T-helper 17 cell (primary cell): ENCODE data around the gene HBA1. TPM values are rescaled to one million over a fixed set of nuclear protein-coding genes. Genes with fewer than 3 reads are reported as not detected.
"Not testable (repeated sequence)": the region's sequence is repeated elsewhere in the genome, so short reads cannot be mapped to it uniquely, and the experiment has no call there.

Experiments used
- ATAC-seq: fragments of 150-1000 bp; cut with Tn5 transposase; 2 replicates; pipeline ENCODE4 v1.10.0; 2021; ENCODE audit warnings: mild to moderate bottlenecking, moderate library complexity
- DNase-seq, 3 donors: peaks; one replicate each; pipeline versions ENCODE4 v3.0.0 to v3.0.0-alpha.2; 2020 to 2021
- H3K9me3 ChIP-seq: one replicate; pipeline ENCODE4 v1.7.0; 2013; ENCODE audit warnings: low read length, mild to moderate bottlenecking; ENCODE audit not compliant: control insufficient read depth, poor library complexity, severe bottlenecking
- H3K27ac Mint-ChIP-seq: one replicate; pipeline ENCODE4 v1.8.0; 2022; ENCODE audit warnings: mild to moderate bottlenecking, moderate library complexity, mixed read lengths
- H3K27me3 Mint-ChIP-seq: one replicate; pipeline ENCODE4 v1.8.0; 2022; ENCODE audit warnings: mixed read lengths
- H3K36me3 Mint-ChIP-seq: one replicate; pipeline ENCODE4 v1.8.0; 2022; ENCODE audit warnings: low read depth, mixed read lengths
- H3K4me1 Mint-ChIP-seq: one replicate; pipeline ENCODE4 v1.8.0; 2022; ENCODE audit warnings: mild to moderate bottlenecking, mixed read lengths
- H3K4me3 Mint-ChIP-seq: one replicate; pipeline ENCODE4 v1.8.0; 2022; ENCODE audit warnings: mild to moderate bottlenecking, moderate library complexity, mixed read lengths
- total RNA-seq, 4 donors: library from RNA in 2 of 4; stranded (reverse) in 2 of 4; gene quantifications; one replicate each; pipeline ENCODE4 v1.2.3 and lab custom pipeline; 2022 to 2026

HBA1 gene
- total RNA-seq, 2 donors from 2014 or later, result 0.65 to 6.5 TPM

- DNase-seq (no peak), ATAC-seq (no peak)
- Mint-ChIP-seq H3K27me3 (peaks cover 15% of the 10 kb centered on the region), H3K4me3 (peak overlapping the region; percentile 64), H3K27ac (no peak overlapping the region), H3K4me1 (no peaks in the 10 kb centered on the region), H3K36me3 (no peaks in the 10 kb centered on the region)
- no peaks in the 10 kb centered on the region for H3K9me3 ChIP-seq
Observed at GRCh38 chr16:183005-183404, 6.5 kb downstream of the HBA1 start.

DNA sequence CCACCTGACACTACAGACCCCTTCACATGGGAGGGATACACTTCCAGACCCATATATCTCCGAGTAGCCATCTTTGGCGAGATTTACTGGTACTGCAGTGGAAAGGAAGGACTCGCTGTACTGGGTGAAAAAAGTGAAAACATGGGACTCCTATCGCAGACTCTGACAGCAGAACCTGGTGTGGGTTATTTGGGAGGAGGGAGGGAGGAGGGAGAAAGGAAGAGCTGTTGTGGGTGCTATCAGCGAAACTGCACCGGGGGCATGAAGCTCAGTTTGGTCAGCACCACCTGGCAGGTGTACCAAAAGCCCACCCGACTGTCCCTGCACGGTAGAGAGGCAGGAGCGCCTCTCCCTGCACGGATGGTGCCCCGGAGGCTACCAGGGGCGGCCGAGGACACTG is 8.7 kb downstream of the HBA1 start:
- Mint-ChIP-seq H3K27me3 (no peaks in the 10 kb centered on the region), H3K4me1 (peaks cover 6% of the 10 kb centered on the region), H3K4me3 (peak overlapping the region; percentile 7), H3K27ac (peak overlapping the region; percentile 8), H3K36me3 (peaks cover 3% of the 10 kb centered on the region)
- DNase-seq (no peak), ATAC-seq (no peak)
- H3K9me3 ChIP-seq, result no peaks in the 10 kb centered on the region

DNA sequence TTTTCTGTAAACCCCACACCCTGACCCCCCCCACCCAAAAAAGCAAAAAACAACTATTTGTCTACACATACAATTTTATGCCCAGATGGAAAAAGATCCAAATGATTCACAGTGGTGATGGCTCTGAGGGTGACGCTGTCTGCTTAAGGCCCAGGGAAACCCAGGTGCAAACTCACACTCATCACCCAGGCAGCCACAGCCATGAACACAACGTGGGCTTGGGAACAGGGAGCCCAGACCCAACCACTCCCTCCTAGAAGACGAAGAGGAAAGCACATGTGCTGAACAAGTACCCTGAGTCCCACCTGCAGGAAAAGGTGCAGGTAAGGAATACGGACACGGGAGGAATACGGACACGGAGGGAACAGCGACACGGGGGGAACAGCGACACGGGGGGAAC is 9.2 kb downstream of the HBA1 start:
- Mint-ChIP-seq H3K36me3 (peaks cover 3% of the 10 kb centered on the region), H3K27ac (no peak overlapping the region), H3K27me3 (no peaks in the 10 kb centered on the region), H3K4me3 (no peak overlapping the region), H3K4me1 (peaks cover 6% of the 10 kb centered on the region)
- no peaks in the 10 kb centered on the region for H3K9me3 ChIP-seq
- no peak for ATAC-seq
- no peak for DNase-seq

GRCh38 chr16:187330-187729 is 10.8 kb downstream of the HBA1 start:
- no peak for ATAC-seq
- Mint-ChIP-seq H3K4me1 (peaks cover 10% of the 10 kb centered on the region), H3K36me3 (peaks cover 8% of the 10 kb centered on the region)

DNA sequence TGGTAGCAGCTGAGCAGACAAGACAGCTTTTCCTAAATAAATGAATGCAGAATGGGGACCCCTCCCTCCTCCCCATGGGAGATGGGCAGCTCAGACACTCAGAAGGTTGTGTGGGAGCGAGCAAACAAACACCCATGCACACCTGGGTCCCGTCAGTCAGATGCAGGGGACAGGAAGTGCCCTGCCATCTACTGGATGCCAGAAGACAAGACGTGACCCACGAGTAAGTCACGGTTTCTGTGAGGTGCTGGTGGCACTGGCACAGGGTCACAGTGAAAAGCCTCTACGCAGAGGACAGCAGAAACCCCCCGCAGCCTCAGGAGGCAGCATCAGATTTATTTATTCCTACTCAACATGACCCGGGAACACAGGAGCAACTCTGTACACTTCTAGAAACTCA is 12.2 kb downstream of the HBA1 start:
- no peak overlapping the region for H3K4me3 Mint-ChIP-seq
- peaks cover 9% of the 10 kb centered on the region for H3K36me3 Mint-ChIP-seq
- H3K27ac Mint-ChIP-seq, result peak overlapping the region; percentile 19
- peaks cover 10% of the 10 kb centered on the region for H3K4me1 Mint-ChIP-seq
- DNase-seq, result no peak
- H3K9me3 ChIP-seq, result no peaks in the 10 kb centered on the region
- ATAC-seq, result peak; percentile 68
- H3K27me3 Mint-ChIP-seq, result no peaks in the 10 kb centered on the region

More at GRCh38 chr16:187330-187729, 10.8 kb downstream of the HBA1 start:
- no peak overlapping the region for H3K4me3 Mint-ChIP-seq
- no peak overlapping the region for H3K27ac Mint-ChIP-seq
- DNase-seq, result no peak
- no peaks in the 10 kb centered on the region for H3K9me3 ChIP-seq
- H3K27me3 Mint-ChIP-seq, result no peaks in the 10 kb centered on the region

GRCh38 chr16:189604-190186 is 13.2 kb downstream of the HBA1 start:
- peaks cover 9% of the 10 kb centered on the region for H3K36me3 Mint-ChIP-seq
- H3K27ac Mint-ChIP-seq, result peak overlapping the region; percentile 19
- no peaks in the 10 kb centered on the region for H3K9me3 ChIP-seq
- H3K27me3 Mint-ChIP-seq, result no peaks in the 10 kb centered on the region
- ATAC-seq, result no peak
- no peak for DNase-seq
- H3K4me3 Mint-ChIP-seq, result no peak overlapping the region
- H3K4me1 Mint-ChIP-seq, result peaks cover 10% of the 10 kb centered on the region

DNA sequence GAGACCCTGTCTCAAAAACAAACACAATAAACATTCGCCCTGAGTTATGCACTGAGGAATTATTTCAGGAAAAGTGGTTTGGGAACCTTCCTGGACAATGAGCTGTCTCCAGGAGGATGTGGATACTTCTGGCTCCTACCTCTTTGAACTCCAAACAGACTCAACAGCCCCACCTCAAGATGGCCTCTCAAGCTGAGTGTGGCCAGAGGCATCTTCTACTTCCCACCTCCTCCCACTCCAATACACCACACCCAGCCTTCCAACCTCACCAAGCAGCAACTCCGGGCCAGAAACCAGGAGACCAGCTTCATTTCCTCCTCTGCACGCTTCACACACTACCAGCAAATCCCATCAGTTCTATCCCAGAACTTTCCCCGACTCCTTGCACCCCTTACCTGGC is 15.4 kb downstream of the HBA1 start:
- Mint-ChIP-seq H3K36me3 (peaks cover 9% of the 10 kb centered on the region), H3K27ac (peak overlapping the region; percentile 90), H3K4me1 (peaks cover 10% of the 10 kb centered on the region), H3K27me3 (no peaks in the 10 kb centered on the region), H3K4me3 (no peak overlapping the region)
- H3K9me3 ChIP-seq, result no peaks in the 10 kb centered on the region
- DNase-seq (no peak), ATAC-seq (no peak)

DNA sequence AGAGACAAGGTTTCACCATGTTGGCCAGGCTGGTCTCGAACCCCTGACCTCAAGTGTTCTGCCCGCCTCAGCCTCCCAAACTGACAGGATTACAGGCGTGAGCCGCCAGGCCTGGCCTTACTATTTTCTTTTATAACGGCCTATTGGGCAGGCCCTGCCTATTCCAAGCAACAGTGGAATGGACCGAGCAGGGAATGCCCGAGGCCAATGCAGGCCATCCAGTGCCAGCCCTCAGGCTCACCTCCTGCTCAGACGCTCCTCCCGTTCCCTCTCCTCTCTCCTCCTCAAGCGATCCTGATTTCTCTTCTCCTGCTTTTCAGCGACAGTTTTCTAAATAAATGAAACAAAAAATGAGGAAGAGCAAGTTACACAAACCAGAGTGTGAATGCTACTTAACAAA is 16.2 kb downstream of the HBA1 start:
- H3K27ac Mint-ChIP-seq, result peak overlapping the region; percentile 90

GRCh38 chr16:193441-193840 is 17.0 kb downstream of the HBA1 start:
- peaks cover 10% of the 10 kb centered on the region for H3K4me1 Mint-ChIP-seq
- DNase-seq, result no peak
- peak overlapping the region; percentile 90 for H3K27ac Mint-ChIP-seq
- no peak overlapping the region for H3K4me3 Mint-ChIP-seq
- no peaks in the 10 kb centered on the region for H3K27me3 Mint-ChIP-seq
- no peaks in the 10 kb centered on the region for H3K9me3 ChIP-seq
- no peak for ATAC-seq
- peaks cover 9% of the 10 kb centered on the region for H3K36me3 Mint-ChIP-seq

More for the DNA sequence above, 16.2 kb downstream of the HBA1 start:
- Mint-ChIP-seq H3K27me3 (no peaks in the 10 kb centered on the region), H3K4me1 (peaks cover 10% of the 10 kb centered on the region), H3K4me3 (no peak overlapping the region), H3K36me3 (peaks cover 9% of the 10 kb centered on the region)
- DNase-seq (no peak), ATAC-seq (no peak)
- H3K9me3 ChIP-seq, result no peaks in the 10 kb centered on the region

DNA sequence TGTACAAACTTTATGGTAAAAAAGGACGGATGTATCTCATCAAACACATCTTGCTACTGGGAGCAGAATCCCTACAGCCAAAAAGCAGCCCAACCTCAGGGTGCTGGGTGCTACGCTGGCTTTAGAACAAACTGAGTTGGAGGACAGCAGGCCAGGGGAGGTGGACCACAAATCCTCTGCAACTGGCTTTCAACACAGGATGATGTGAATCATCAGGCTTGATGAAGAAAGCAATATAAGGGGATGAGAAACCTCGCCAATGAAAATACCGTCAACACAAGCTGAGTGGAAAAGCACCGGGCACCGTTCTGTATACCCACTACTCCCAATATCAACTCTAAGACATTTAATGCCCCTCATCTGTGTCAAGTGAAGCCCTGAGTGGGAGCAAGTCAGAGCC is 18.0 kb downstream of the HBA1 start:
- Mint-ChIP-seq H3K27me3 (no peaks in the 10 kb centered on the region), H3K27ac (peak overlapping the region; percentile 9), H3K36me3 (peaks cover 7% of the 10 kb centered on the region), H3K4me3 (no peak overlapping the region), H3K4me1 (peaks cover 6% of the 10 kb centered on the region)
- H3K9me3 ChIP-seq, result no peaks in the 10 kb centered on the region
- ATAC-seq (no peak), DNase-seq (no peak)

- H3K36me3 Mint-ChIP-seq, result no peaks in the 10 kb centered on the region
- H3K27me3 Mint-ChIP-seq, result no peaks in the 10 kb centered on the region
Observed at GRCh38 chr16:200388-200787, 23.9 kb downstream of the HBA1 start.

DNA sequence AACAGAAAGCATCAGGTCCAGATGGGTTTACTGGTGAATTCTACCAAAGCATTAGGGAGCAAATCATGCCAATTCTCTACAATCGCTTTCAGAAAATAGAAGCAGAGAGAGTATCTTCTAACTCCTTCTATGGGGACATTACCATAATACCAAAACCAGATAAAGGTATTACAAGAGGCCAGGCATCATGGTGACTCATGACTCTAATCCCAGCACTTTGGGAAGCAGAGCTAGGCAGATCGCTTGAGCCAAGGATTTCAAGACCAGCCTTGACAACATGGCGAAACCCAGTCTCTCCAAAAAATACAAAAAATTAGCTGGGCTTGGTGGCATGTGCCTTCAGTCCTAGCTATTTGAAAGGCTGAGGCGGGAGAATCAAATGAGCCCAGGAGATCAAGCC is 26.8 kb downstream of the HBA1 start:
- no peak overlapping the region for H3K4me3 Mint-ChIP-seq
- H3K27me3 Mint-ChIP-seq, result no peaks in the 10 kb centered on the region
- no peaks in the 10 kb centered on the region for H3K36me3 Mint-ChIP-seq
- no peak overlapping the region for H3K27ac Mint-ChIP-seq
- no peak for DNase-seq
- H3K4me1 Mint-ChIP-seq, result peaks cover 2% of the 10 kb centered on the region
- no peaks in the 10 kb centered on the region for H3K9me3 ChIP-seq
- ATAC-seq, result no peak

More at GRCh38 chr16:200388-200787, 23.9 kb downstream of the HBA1 start:
- H3K9me3 ChIP-seq, result no peaks in the 10 kb centered on the region
- ATAC-seq (no peak), DNase-seq (no peak)
- H3K4me3 Mint-ChIP-seq, result no peak overlapping the region
- peaks cover 2% of the 10 kb centered on the region for H3K4me1 Mint-ChIP-seq
- H3K27ac Mint-ChIP-seq, result no peak overlapping the region

DNA sequence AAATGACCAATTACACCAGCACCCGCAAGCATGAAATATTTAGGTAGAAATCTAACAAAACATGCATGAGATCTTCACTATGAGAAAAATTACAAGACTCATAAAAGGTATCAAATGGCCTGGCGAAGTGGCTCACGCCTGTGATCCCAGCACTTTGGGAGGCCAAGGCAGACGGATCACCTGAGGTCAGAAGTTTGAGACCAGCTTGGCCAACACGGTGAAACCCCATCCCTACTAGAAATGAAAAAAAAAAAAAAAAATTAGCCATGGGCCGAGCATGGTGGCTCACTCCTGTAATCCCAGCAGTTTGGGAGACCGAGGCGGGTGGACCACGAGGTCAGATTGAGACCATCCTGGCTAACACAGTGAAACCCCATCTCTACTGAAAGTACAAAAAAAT is 27.6 kb downstream of the HBA1 start:
- H3K36me3 Mint-ChIP-seq, DNase-seq, H3K9me3 ChIP-seq, H3K4me3 Mint-ChIP-seq, H3K27me3 Mint-ChIP-seq, ATAC-seq, H3K4me1 Mint-ChIP-seq: not testable (repeated sequence)
- H3K27ac Mint-ChIP-seq, result peak overlapping the region; percentile 56

DNA sequence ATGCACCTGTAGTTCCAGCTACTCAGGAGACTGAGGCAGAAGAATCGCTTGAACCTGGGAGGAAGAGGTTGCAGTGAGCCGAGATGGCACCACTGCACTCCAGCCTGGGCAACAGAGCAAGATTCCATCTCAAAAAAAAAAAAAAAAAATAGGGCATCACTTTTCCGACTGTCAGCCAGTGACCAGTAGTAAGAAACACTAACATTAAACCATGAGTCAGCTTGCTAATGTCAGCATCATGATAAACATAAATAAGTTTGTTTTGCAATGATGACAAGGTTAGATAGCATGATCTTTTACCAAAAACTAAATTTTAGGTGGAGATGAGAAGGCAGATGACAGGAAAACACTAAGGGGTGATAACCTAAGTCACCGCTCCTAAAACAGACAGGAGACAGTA is 32.9 kb downstream of the HBA1 start:
- not testable (repeated sequence) for ATAC-seq, H3K36me3 Mint-ChIP-seq, H3K9me3 ChIP-seq, H3K27ac Mint-ChIP-seq, H3K4me1 Mint-ChIP-seq, H3K4me3 Mint-ChIP-seq, DNase-seq, H3K27me3 Mint-ChIP-seq
